ENCODE measurements around the gene MYH7.
"Not testable (repeated sequence)": the region's sequence is repeated elsewhere in the genome, so short reads cannot be mapped to it uniquely, and the experiment has no call there.

The MYH7 gene

GRCh38 chr14:23403908-23404307 is 31.6 kb downstream of the MYH7 start:
- no peak overlapping the region for H3K27ac ChIP-seq
- TF ChIP-seq ZFX (IDR thresholded peaks at IDR 0.05) = no peak
- no peak for TF ChIP-seq CTCF (conservative IDR thresholded peaks at IDR 0.05)

DNA sequence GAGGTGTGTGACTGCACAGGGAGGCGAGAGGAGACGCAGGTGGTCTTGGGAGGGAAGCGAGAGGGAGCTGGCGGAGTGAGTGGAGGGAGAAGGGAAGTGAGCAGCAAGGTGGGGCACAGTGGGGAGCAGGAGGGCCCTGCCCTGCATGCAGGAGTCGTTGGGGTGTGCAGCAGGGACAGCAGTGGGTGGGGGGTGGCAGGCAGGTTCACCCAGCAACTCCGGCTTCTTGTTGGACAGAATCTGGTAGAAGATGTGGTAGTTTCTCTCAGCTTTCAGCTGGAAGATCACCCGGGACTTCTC is 32.4 kb downstream of the MYH7 start:
- no peak for TF ChIP-seq ZFX (IDR thresholded peaks at IDR 0.05)
- no peak for TF ChIP-seq CTCF (conservative IDR thresholded peaks at IDR 0.05)
- no peak overlapping the region for H3K27ac ChIP-seq

DNA sequence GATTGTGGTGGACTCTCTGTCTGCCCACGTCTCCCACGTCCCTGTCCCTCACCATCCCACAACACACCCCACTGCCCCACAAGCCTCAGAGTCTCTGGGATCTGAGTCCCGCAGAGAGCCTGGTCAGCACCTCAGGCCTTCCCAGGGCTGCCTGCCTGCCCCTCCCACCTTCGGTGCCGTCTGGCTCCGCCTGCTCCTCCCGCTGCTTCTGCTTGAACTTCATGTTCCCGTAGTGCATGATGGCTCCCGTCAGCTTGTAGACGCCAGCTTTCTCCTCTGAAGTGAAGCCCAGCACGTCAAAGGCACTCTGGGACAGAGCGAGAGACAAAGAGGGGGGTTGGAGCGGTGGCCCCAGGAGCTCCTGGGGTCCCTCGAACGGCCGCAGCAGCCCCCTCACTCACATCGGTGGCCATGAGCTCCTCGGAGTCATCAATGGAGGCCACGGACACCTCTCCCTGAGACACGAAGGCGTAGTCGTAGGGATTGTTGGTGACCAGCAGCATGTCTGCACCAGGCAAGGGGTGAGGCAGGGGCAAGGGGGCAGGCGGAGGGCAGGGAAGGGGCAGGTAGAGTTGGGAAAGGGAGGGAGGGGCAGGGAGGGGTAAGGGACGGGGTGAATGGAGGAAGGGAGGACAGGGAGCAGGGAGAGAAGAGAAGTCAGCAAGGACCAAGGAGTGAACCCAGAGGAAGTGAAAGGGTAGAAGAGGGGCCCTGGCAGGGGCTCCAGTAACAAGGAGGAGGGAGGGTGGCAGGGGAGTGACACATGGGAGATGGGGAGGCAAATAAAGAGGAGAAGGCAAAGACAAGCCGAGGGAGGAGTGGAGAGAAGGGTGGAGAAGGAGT is 32.9 kb downstream of the MYH7 start:
- TF ChIP-seq ZFX (IDR thresholded peaks at IDR 0.05) (no peak), CTCF (conservative IDR thresholded peaks at IDR 0.05) (no peak)
- no peak overlapping the region for H3K27ac ChIP-seq

- TF ChIP-seq CTCF (conservative IDR thresholded peaks at IDR 0.05) = no peak
- no peak for TF ChIP-seq ZFX (IDR thresholded peaks at IDR 0.05)
- no peak overlapping the region for H3K27ac ChIP-seq
These were observed 34.2 kb downstream of the MYH7 start for GRCh38 chr14:23401291-23401690.

DNA sequence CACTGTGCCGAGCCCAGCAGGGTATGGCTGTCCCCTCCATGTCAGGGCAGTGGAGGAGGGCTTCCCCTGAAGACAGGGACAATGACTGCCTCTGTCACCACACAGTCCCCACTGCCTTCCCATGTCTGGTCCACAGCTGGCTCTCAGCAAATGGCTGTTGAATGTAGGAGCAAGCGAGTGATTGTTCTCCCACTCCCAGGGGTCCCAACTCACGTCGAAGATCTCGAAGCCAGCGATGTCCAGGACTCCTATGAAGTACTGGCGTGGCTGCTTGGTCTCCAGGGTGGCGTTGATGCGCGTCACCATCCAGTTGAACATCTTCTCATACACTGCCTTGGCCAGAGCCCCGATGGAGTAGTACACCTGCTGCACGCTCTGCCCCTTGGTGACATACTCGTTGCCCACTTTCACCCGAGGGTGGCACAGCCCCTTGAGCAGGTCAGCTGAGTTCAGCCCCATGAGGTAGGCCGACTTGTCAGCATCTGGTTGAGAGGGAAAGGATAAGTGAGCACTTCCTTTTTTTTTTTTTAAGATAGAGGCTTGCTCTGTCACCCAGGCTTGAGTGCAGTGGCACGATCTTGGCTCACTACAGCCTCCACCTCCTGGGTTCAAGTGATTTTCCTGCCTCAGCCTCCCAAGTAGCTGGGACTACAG is 34.8 kb downstream of the MYH7 start:
- H3K27ac ChIP-seq = not testable (repeated sequence)

DNA sequence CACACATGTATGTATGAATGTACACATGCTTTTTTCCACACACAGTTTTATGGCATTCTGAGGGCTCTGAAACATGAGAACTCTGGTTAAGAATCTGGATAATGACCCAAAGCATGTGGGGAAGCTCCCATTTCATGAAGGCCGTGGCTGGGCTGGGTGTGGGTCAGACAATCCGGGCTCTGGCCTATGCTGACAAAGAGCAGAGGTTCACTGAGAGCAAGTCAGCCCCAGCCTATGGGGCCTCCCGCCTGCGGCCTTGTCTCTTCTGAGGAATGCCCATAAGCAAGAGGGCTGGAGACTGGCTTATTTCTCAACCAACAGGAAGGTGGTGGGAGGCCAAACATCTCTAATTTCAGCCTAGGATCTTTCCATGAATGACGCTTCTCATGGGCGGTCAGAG is 35.9 kb downstream of the MYH7 start:
- no peak overlapping the region for H3K27ac ChIP-seq
- TF ChIP-seq ZFX (IDR thresholded peaks at IDR 0.05) (no peak), CTCF (conservative IDR thresholded peaks at IDR 0.05) (no peak)

GRCh38 chr14:23399136-23399535 is 36.3 kb downstream of the MYH7 start:
- no peak overlapping the region for H3K27ac ChIP-seq
- TF ChIP-seq ZFX (IDR thresholded peaks at IDR 0.05) (no peak), CTCF (conservative IDR thresholded peaks at IDR 0.05) (no peak)

- no peak for TF ChIP-seq ZFX (IDR thresholded peaks at IDR 0.05)
- TF ChIP-seq CTCF (conservative IDR thresholded peaks at IDR 0.05) = no peak
- no peak overlapping the region for H3K27ac ChIP-seq
These were observed 37.1 kb downstream of the MYH7 start for GRCh38 chr14:23398348-23398747.

All from C4-2B (cell line).